Neural progenitor cell (in vitro differentiated cells): ENCODE data around the gene FGD3.

ENCODE experiments used
- CTCF ChIP-seq: fragments of 200-600 bp; sonication (generic); IDR thresholded peaks from 2 replicates; pipeline ENCODE4 v1.5.1; 2017; ENCODE audit warnings: antibody characterized with exemption, mild to moderate bottlenecking
- EZH2 ChIP-seq: fragments of 200-600 bp; sonication (generic); IDR thresholded peaks from 2 replicates; pipeline ENCODE4 v1.6.1; 2017; ENCODE audit warnings: antibody characterized with exemption, mild to moderate bottlenecking, moderate library complexity
- EZH2phosphoT487 ChIP-seq: fragments of 200-600 bp; sonication (generic); IDR thresholded peaks from 2 replicates; pipeline ENCODE4 v1.6.1; 2017; ENCODE audit warnings: antibody characterized with exemption

- TF ChIP-seq CTCF (no peak), EZH2phosphoT487 (no peak), EZH2 (no peak)
These were observed 78.4 kb downstream of the FGD3 start for GRCh38 chr9:93025736-93026135.
